GM12872 (cell line): Measurements from ENCODE around the gene WDR64.

ENCODE experiments used
- TF ChIP-seq, protein P1 (sequence below): IDR thresholded peaks from 3 replicates; pipeline ENCODE4 v1.5.1; 2011; ENCODE audit warnings: low read depth, mild to moderate bottlenecking, low read length, moderate library complexity; ENCODE audit not compliant: insufficient read depth

The WDR64 gene

DNA sequence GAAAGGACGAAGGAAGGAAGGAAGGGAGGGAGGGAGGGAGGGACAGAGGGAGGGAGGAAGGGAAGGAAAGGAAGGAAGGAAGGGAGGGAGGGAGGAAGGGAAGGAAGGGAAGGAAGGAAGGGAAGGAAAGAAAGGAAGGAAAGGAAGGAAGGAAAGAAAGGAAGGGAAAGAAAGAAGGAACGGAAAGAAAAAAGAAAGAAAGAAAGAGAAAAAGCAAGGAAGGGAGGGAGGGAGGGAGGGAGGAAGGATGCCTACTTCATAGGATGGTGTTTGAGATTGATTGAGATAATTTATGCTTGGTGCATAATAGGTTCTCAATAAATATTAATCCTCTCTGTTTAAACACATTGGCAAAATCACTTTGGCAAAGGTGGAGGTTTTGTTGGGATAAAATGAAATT lies 61.2 kb downstream of the WDR64 start:
- TF ChIP-seq, protein P1, sequence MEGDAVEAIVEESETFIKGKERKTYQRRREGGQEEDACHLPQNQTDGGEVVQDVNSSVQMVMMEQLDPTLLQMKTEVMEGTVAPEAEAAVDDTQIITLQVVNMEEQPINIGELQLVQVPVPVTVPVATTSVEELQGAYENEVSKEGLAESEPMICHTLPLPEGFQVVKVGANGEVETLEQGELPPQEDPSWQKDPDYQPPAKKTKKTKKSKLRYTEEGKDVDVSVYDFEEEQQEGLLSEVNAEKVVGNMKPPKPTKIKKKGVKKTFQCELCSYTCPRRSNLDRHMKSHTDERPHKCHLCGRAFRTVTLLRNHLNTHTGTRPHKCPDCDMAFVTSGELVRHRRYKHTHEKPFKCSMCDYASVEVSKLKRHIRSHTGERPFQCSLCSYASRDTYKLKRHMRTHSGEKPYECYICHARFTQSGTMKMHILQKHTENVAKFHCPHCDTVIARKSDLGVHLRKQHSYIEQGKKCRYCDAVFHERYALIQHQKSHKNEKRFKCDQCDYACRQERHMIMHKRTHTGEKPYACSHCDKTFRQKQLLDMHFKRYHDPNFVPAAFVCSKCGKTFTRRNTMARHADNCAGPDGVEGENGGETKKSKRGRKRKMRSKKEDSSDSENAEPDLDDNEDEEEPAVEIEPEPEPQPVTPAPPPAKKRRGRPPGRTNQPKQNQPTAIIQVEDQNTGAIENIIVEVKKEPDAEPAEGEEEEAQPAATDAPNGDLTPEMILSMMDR = no peak

DNA sequence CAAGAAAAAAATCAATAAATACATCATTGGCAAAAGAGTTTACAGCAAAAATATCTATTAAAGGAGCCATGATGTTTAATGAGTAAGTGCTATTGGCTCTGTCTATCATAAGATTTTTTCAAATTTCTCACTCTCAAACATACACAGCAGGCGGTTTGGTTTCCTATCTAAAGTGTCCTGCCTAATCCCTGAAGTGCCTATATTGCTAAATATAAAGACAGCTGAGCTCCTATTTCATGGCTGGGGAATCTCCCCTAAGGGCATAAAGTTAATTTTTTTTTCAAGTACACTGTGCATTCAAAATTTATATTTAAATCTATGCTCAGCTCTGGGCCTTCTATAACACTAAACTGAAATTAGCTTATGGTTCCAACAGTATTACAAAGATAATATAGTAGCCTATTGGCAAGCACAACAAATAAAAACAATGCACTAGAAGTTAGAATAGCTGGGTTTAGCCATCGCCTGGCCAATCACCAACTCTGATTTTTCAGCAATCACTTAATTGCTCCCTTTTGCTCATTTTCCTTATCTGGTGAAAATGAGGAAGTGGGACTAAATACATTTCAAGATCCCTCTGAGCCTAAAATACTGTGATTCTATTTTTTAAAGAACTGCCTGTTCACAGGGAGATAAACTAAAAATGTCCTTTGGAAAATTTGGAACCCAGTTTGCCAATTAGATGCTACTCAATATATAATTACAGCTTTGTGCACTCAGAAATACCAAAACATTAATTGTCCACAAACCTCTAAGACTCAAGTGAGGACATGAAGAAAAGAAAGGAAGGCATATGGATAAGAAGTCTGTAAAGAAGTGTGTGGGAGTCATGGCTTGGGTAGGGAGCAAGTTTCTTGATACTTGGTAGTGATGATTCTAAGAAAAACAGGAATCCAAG lies 62.5 kb downstream of the WDR64 start:
- TF ChIP-seq, protein P1 = no peak

DNA sequence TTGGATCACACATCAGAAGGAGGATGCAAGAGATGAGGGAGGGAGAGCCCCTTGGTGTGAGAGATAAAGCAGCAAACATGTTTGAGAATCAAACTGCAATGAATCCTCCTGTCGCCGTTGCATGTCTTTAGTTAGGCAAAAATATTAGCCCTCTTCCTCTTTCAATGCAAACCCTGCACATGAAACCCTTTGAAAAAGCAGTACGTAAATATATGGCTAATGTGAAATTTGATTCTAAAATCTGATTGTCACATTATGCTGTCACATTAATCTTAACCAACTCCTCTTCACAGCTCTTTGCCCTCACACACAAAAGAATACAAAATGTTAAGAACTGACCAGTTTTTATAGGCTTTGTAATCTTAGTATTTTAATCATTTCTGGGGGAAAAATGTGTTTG lies 63.4 kb downstream of the WDR64 start:
- TF ChIP-seq, protein P1 = no peak

DNA sequence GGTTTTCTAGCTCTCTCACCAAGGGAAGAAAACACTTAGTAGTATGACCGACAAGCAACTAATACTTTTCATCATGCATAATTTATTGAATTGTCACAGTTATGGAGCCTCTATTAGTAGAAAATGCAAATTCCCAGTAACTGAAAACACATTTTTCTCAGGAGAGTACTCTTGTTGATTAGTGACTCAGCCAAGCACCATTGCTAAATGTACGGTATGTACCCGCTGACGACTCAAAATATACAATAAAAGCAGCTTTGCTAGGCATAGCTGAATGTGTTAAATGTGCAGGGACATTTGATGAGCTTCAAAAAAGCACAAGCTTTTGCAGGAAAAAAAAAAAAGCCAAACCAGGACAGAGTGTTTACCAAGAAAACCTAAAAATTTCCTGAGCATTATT lies 63.9 kb downstream of the WDR64 start:
- TF ChIP-seq, protein P1 = no peak

DNA sequence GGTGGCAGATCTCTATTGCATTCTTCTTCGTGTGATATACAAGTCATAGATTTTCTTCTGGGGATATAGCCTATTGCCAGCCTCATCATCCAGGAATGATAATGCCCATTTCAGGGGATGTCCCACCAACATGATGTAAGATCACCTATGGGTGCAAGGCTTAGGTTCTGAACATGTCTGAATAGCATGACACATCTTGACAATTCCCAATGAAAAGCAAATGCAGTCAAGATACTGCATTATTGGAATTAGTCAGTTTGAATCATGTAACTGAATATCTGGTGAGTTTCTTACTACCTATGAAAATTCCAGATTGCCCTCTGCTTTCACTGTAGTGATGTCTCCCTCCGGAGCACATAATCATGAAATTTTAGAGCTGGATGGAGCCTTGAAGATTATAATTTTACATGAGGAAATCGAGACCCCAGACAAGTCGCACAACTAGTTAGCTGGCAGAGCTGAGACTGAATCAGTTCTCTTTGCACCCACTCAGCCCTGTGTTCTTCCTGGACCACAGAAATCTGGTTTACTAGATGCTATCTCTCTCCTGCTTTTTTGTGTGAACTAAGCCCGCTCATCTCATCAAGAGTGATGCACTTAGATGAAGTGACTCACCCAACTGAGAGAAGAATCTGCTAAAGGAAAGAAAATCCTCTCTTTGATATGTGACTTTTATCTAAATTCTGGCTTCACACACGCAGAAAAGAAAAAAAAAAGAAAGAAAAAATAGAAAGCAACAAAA lies 65.0 kb downstream of the WDR64 start:
- TF ChIP-seq, protein P1 = no peak

DNA sequence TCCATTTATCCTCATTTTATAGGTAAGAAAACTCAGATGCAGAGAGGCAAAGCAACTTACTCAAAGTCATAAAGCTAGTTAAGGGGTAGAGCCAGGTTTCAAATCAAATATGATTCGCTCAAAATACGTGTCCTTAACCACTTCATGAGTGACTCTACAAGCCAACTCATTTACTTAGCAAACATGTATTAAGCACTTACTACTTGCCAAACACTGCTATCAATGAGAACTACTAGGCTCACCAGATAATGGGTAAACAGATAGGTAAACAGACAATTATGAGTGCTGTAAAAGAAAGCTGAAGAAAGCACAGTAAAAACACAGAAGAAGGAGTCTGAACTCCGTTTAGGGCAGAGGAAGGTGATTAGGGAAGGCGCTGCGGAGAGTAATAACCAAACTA lies 65.9 kb downstream of the WDR64 start:
- TF ChIP-seq, protein P1 = no peak

DNA sequence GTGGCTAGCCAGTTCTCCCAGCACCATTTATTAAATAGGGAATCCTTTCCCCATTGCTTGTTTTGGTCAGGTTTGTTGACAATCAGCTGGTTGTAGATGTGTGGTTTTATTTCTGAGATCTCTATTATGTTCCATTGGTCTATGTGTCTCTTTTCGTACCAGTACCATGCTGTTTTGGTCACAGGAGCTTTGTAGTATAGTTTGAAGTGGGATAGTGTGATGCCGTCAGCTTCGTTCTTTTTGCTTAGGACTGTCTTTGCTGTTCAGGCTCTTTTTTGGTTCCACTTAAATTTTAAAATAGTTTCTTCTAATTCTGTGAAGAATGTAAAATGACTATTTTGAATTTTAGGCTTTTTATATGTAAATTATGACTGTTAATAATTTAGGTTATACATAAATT lies 68.9 kb downstream of the WDR64 start:
- TF ChIP-seq, protein P1 = no peak
